Right lobe of liver (tissue), 6 donors: ENCODE data around the gene MCC. TPM values are rescaled to one million over a fixed set of nuclear protein-coding genes. Genes with fewer than 3 reads are reported as not detected.
A peak's percentile ranks its signal among the peaks of the same experiment; 100 is the strongest.

Experiments
- ATAC-seq, 4 donors: fragments of 200-7000 bp; cut with Tn5 transposase; one replicate each; pipeline ENCODE4 v1.9.1; 2020; ENCODE audit warnings: mild to moderate bottlenecking in 4 of 4, moderate library complexity in 4 of 4
- DNase-seq, 3 donors: peaks; one replicate each; pipeline ENCODE4 v3.0.0-alpha.2; 2020
- H3K27ac ChIP-seq, 3 donors: fragments of 200-600 bp; one replicate each; pipeline ENCODE4 v1.8.0; 2022
- H3K27me3 ChIP-seq, 2 donors: fragments of 200-600 bp; one replicate each; pipeline ENCODE4 v1.8.0; 2022
- H3K36me3 ChIP-seq, 4 donors: fragments of 200-600 bp; sonication (generic) in 1 of 4; one replicate each; pipeline versions ENCODE4 v1.5.1 to v1.8.0; 2017 to 2022; ENCODE audit warnings: control low read depth in 1 of 4
- H3K4me1 ChIP-seq, 4 donors: fragments of 200-600 bp; sonication (generic) in 1 of 4; one replicate each; pipeline versions ENCODE4 v1.5.1 to v1.8.0; 2017 to 2022; ENCODE audit warnings: control low read depth in 1 of 4
- H3K4me3 ChIP-seq, 3 donors: fragments of 200-600 bp; one replicate each; pipeline ENCODE4 v1.8.0; 2022
- H3K9me3 ChIP-seq, 4 donors: fragments of 200-600 bp; sonication (generic) in 1 of 4; one replicate each; pipeline versions ENCODE4 v1.5.1 to v1.8.0; 2017 to 2022; ENCODE audit warnings: control low read depth in 1 of 4
- POLR2A ChIP-seq: fragments of 450-650 bp; IDR thresholded peaks from one replicate; pipeline ENCODE4 v1.6.1; 2017; ENCODE audit warnings: antibody characterized with exemption, mild to moderate bottlenecking
- WGBS: methylation state at CpG from one replicate; pipeline ENCODE4 v1.1.6; 2018; ENCODE audit warnings: low coverage, low lambda C conversion rate; ENCODE audit not compliant: insufficient coverage; ENCODE audit errors: missing lambda C conversion rate; 5-methylcytosine and 5-hydroxymethylcytosine counted together
- intact Hi-C, 2 donors: fragments of 100-400 bp; cut with DNase I; formaldehyde crosslinking; loops; one replicate each; pipeline versions ENCODE4 v1.11.2 to v1.14.1; 2022
- total RNA-seq, 6 experiments: library from RNA; depleted of rRNA in 2 of 6; stranded (reverse); fragments of >200 nt in 2 of 6; fragmentation: NEBNext Ultra II Directional in 3 of 6; extraction: Animal tissue kit (Norgen Biotek cat#: 25700) in 3 of 6; gene quantifications; one replicate each; pipeline versions ENCODE4 v1.1.0 to v1.2.4, GENCODE V29; 2016 to 2023
- TF ChIP-seq, protein P1 (sequence below), 4 donors: fragments of 200-600 bp in 3 of 4; fragments of 450-650 bp in 1 of 4; IDR thresholded peaks; one replicate each; pipeline versions ENCODE4 v1.5.1 to v1.8.0; 2016 to 2022; ENCODE audit warnings: antibody characterized with exemption in 4 of 4, mild to moderate bottlenecking in 2 of 4
- donor health status: DM: no; HTN: yes; CAD: no.
- donor health status: DM: no; HTN: no; CAD: no.
- donor health status: DM: no; HTN: no; CAD: no.
- donor health status: DM: no; HTN: yes; CAD: no.
- donor health status: DM: no; HTN: yes; CAD: no.

Gene MCC
- total RNA-seq, 6 experiments from 2014 or later: 23.1 to 35.2 (median 26.1) TPM

DNA sequence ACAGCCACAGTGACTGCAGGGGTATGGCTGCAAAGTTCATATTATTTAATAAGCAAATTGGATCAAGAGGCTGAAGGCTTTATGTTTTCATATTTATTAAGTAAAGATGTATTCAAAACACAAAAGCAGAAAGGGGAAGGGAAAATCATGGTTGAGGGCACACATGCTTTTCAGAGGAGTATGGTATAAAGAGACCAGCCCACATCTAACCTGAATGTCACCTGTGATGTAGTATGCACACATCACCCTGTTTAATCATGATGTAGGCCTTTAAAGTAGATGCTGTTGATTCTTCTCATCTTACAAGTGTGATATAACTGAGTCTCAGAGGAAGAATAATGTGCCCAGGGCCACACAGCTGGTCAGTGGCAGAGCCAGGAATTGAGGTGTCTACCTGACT lies 299.8 kb downstream of the MCC start:
- TF ChIP-seq, protein P1, sequence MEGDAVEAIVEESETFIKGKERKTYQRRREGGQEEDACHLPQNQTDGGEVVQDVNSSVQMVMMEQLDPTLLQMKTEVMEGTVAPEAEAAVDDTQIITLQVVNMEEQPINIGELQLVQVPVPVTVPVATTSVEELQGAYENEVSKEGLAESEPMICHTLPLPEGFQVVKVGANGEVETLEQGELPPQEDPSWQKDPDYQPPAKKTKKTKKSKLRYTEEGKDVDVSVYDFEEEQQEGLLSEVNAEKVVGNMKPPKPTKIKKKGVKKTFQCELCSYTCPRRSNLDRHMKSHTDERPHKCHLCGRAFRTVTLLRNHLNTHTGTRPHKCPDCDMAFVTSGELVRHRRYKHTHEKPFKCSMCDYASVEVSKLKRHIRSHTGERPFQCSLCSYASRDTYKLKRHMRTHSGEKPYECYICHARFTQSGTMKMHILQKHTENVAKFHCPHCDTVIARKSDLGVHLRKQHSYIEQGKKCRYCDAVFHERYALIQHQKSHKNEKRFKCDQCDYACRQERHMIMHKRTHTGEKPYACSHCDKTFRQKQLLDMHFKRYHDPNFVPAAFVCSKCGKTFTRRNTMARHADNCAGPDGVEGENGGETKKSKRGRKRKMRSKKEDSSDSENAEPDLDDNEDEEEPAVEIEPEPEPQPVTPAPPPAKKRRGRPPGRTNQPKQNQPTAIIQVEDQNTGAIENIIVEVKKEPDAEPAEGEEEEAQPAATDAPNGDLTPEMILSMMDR (IDR thresholded peaks at IDR 0.05): no peak
- TF ChIP-seq POLR2A: no peak
- intact Hi-C loops: no loop called here

DNA sequence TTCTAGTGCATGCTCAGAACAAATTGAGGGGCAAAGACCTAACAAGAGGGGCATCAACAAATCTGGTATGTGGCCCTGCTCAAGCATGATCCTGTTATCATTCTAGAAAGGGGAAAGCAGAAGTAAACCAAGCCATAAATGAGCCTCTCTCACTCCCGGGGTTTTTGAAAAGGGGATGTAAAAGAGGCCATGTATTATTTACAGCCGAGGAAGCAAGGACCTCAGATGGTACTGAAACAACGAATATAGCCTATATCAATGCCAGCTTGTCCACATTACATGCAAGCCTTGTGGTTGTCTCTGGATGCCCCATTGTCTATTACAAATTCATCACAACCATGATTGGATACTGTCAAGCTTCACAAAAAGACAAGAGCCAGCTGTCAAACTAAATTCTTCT lies 300.3 kb downstream of the MCC start:
- 60% methylated on average over 3 of the region's 3 CpGs for WGBS
- H3K9me3 ChIP-seq: no peaks in the 10 kb centered on the region
- TF ChIP-seq POLR2A: no peak
- TF ChIP-seq, protein P1 (IDR thresholded peaks at IDR 0.05): no peak
- H3K27ac ChIP-seq: no peak overlapping the region
- DNase-seq (no peak), ATAC-seq (peak in 1 of 4 donors; percentile 10)
- intact Hi-C loops: no loop called here
- peaks cover 0 to 28% (median 0%) of the 10 kb centered on the region in 4 donors for H3K4me1 ChIP-seq
- H3K4me3 ChIP-seq: no peak overlapping the region
- H3K36me3 ChIP-seq: no peaks in the 10 kb centered on the region
- H3K27me3 ChIP-seq: no peaks in the 10 kb centered on the region

More for the DNA sequence above, 299.8 kb downstream of the MCC start:
- no peaks in the 10 kb centered on the region for H3K36me3 ChIP-seq
- H3K9me3 ChIP-seq: no peaks in the 10 kb centered on the region
- no peak for ATAC-seq
- H3K27me3 ChIP-seq: no peaks in the 10 kb centered on the region
- no peak overlapping the region for H3K27ac ChIP-seq
- DNase-seq: no peak
- peaks cover 0 to 31% (median under 1%) of the 10 kb centered on the region in 4 donors for H3K4me1 ChIP-seq
- H3K4me3 ChIP-seq: no peak overlapping the region

DNA sequence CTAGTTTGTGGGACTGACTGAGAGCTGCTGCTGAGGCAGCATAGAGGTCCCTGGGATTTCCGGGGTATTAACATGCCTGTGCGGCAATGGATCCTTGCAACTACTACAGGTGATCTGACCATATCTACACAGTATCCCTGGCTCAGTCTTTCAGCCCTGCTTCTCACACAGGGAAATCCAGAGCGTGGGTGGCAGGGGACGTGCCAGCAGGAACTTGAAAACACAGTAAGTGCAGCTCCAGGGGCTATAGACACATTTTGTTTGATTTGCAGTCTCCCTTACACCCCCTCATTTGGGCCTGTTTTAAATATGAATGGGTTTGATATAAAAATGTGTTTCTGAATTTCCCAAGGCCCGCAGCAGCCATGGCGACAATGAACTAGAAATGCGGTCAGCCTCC lies 302.2 kb downstream of the MCC start:
- TF ChIP-seq, protein P1 (IDR thresholded peaks at IDR 0.05): no peak
- TF ChIP-seq POLR2A: no peak
- intact Hi-C loops: no loop called here
- no peak overlapping the region for H3K4me3 ChIP-seq
- H3K36me3 ChIP-seq: no peaks in the 10 kb centered on the region
- no peak for DNase-seq
- H3K9me3 ChIP-seq: no peaks in the 10 kb centered on the region
- ATAC-seq: no peak
- WGBS: 91% methylated on average over 7 of the region's 7 CpGs
- no peaks in the 10 kb centered on the region for H3K27me3 ChIP-seq
- H3K27ac ChIP-seq: no peak overlapping the region
- peaks cover 0 to 19% (median 0%) of the 10 kb centered on the region in 4 donors for H3K4me1 ChIP-seq

GRCh38 chr5:113183694-113184093 lies 304.6 kb downstream of the MCC start:
- TF ChIP-seq, protein P1 (IDR thresholded peaks at IDR 0.05): no peak
- no peak for TF ChIP-seq POLR2A
- no peaks in the 10 kb centered on the region for H3K36me3 ChIP-seq
- no peak for ATAC-seq
- no peak overlapping the region for H3K4me3 ChIP-seq
- intact Hi-C loops: no loop called here
- H3K4me1 ChIP-seq: peaks cover 0 to 10% (median 2%) of the 10 kb centered on the region in 4 donors
- no peaks in the 10 kb centered on the region for H3K9me3 ChIP-seq
- DNase-seq: no peak
- WGBS: 95% methylated on average over 2 of the region's 2 CpGs
- no peak overlapping the region for H3K27ac ChIP-seq
- H3K27me3 ChIP-seq: no peaks in the 10 kb centered on the region
